Vagina (tissue), 2 donors: ENCODE measurements around the gene FGGY.

Experiments used
- CTCF ChIP-seq, 3 experiments: fragments of 450-650 bp in 2 of 3; fragments of 200-600 bp in 1 of 3; sonication (generic) in 1 of 3; IDR thresholded peaks; one replicate each; pipeline ENCODE4 v1.5.1; 2017 to 2019; ENCODE audit warnings: antibody characterized with exemption in 3 of 3, mild to moderate bottlenecking in 2 of 3, moderate library complexity in 2 of 3
- POLR2A ChIP-seq, 2 donors: fragments of 450-650 bp; IDR thresholded peaks; one replicate each; pipeline ENCODE4 v1.6.1; 2017; ENCODE audit warnings: antibody characterized with exemption in 2 of 2, mild to moderate bottlenecking in 2 of 2, moderate library complexity in 2 of 2
- POLR2AphosphoS5 ChIP-seq, 2 donors: sonication (generic); formaldehyde crosslinking; IDR thresholded peaks; one replicate each; pipeline ENCODE4 v1.9.0; 2017; ENCODE audit warnings: antibody characterized with exemption in 2 of 2, mild to moderate bottlenecking in 2 of 2, low read depth in 1 of 2; ENCODE audit not compliant: insufficient read depth in 1 of 2

DNA sequence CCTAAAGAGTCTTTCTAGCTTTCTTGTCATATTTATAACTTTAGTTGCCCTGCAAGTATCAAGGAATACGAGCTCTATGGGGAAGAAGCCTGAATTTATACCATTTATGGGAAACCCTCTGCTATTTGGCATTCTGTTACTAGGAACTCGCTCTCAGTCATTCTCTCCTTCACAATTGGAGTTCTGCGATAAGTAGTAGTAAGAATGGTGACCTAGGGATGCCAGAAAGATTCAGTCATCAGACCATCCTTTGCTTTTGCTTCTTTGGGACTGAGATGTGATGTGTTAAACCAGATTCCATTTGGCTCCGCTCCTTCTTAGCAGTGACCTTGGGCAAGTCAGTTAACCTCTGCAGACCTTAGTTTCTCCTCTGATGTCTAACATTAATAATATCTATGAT lies 256.5 kb downstream of the FGGY start:
- no peak for TF ChIP-seq CTCF (IDR thresholded peaks at IDR 0.05)
- no peak for TF ChIP-seq POLR2A (IDR thresholded peaks at IDR 0.05)
- no peak for TF ChIP-seq POLR2AphosphoS5 (IDR thresholded peaks at IDR 0.05; ENCODE audit: insufficient read depth in 1 of 2, low read depth in 1 of 2)
